HCT116 (cell line): Measurements from ENCODE around the gene FGGY. TPM values are rescaled to one million over a fixed set of nuclear protein-coding genes. Genes with fewer than 3 reads are reported as not detected.

Experiments
- ATAC-seq: fragments of 200-7000 bp; cut with Tn5 transposase; 2 replicates; pipeline ENCODE4 v1.9.1; 2020; ENCODE audit warnings: mild to moderate bottlenecking, moderate library complexity
- BruUV-seq: library from RNA; stranded (reverse); fragments of 400-500 nt; replicated peaks from 2 replicates; lab custom pipeline; 2021; lab: Mats Ljungman, UMichigan
- CTCF ChIA-PET: fragments of 300-600 bp; sonication (Branson Sonifier 250); formaldehyde crosslinking; loops from one replicate; lab custom pipeline; 2021; ENCODE audit warnings: antibody characterized with exemption; lab: Charles Lee
- POLR2A ChIA-PET: fragments of 300-600, 350-600 bp; sonication (Branson Sonifier 250); formaldehyde crosslinking; loops from one replicate; lab custom pipeline; 2021; ENCODE audit warnings: antibody characterized with exemption; lab: Charles Lee
- RAD21 ChIA-PET, 2 experiments: fragments of 300-600 bp; sonication (Branson Sonifier 250); formaldehyde crosslinking; loops; one replicate each; lab custom pipeline; 2023; ENCODE audit warnings: low total read pairs in 2 of 2; ENCODE audit not compliant: uncharacterized antibody in 2 of 2, unreplicated experiment in 2 of 2, low non-redundant PET in 1 of 2; lab: Charles Lee
- DNase-seq: peaks from one replicate; pipeline ENCODE4 v3.0.0-alpha.2; 2010; ENCODE audit warnings: low read depth, low spot score
- H2AFZ ChIP-seq: fragments of 200-600 bp; shearing (Covaris generic), sonication (generic); 2 replicates; pipeline ENCODE4 v1.6.1; 2017; ENCODE audit warnings: low read depth, mixed run types, mixed read lengths, antibody characterized with exemption, low read length; ENCODE audit not compliant: poor library complexity, severe bottlenecking
- H3K27ac ChIP-seq: 2 replicates; pipeline ENCODE4 v1.5.1; 2012; ENCODE audit warnings: low read depth, low read length
- H3K27me3 ChIP-seq: fragments of 200-600 bp; sonication (generic); 2 replicates; pipeline ENCODE4 v1.6.1; 2016; ENCODE audit warnings: mixed run types, low read length, mixed read lengths; ENCODE audit not compliant: insufficient read depth
- H3K36me3 ChIP-seq, 2 experiments: fragments of 200-500 bp in 1 of 2; fragments of 200-600 bp in 1 of 2; sonication (Bioruptor generic) in 1 of 2; sonication (generic) in 1 of 2; 2 replicates each; pipeline versions ENCODE4 v1.5.1 to v1.6.1; 2014 to 2016; ENCODE audit warnings: low read length in 2 of 2, inconsistent platforms in 1 of 2, mixed read lengths in 1 of 2, mixed run types in 1 of 2; ENCODE audit not compliant: insufficient read depth in 2 of 2, control insufficient read depth in 1 of 2
- H3K4me1 ChIP-seq, 2 experiments: fragments of 200-600 bp in 1 of 2; sonication (generic) in 1 of 2; 2 replicates each; pipeline versions ENCODE4 v1.5.1 to v1.6.1; 2012 to 2017; ENCODE audit warnings: low read length in 2 of 2, inconsistent platforms in 1 of 2, mild to moderate bottlenecking in 1 of 2, mixed read lengths in 1 of 2, mixed run types in 1 of 2, moderate library complexity in 1 of 2; ENCODE audit not compliant: insufficient read depth in 2 of 2, control insufficient read depth in 1 of 2
- H3K4me2 ChIP-seq: fragments of 200-600 bp; sonication (generic); 2 replicates; pipeline ENCODE4 v1.6.1; 2017; ENCODE audit warnings: mixed run types, low read length, mixed read lengths
- H3K4me3 ChIP-seq, 2 experiments: fragments of 200-600 bp in 1 of 2; sonication (generic) in 1 of 2; replicated peaks in 1 of 2; 2 replicates each; pipeline ENCODE4 v1.5.1; 2011 to 2016; ENCODE audit warnings: low read length in 2 of 2, control low read depth in 1 of 2, low read depth in 1 of 2, mild to moderate bottlenecking in 1 of 2, mixed read lengths in 1 of 2, mixed run types in 1 of 2
- H3K79me2 ChIP-seq: fragments of 200-600 bp; sonication (generic); 2 replicates; pipeline ENCODE4 v1.6.1; 2017; ENCODE audit warnings: mild to moderate bottlenecking, mixed run types, low read length, moderate library complexity, mixed read lengths; ENCODE audit not compliant: insufficient read depth
- H3K9ac ChIP-seq: fragments of 200-600 bp; sonication (generic); 2 replicates; pipeline ENCODE4 v1.6.1; 2016; ENCODE audit warnings: low read length, mixed read lengths
- H3K9me2 ChIP-seq: fragments of 200-600 bp; sonication (generic), shearing (Covaris generic); 2 replicates; pipeline ENCODE4 v1.6.1; 2017; ENCODE audit warnings: mixed run types, mild to moderate bottlenecking, moderate library complexity; ENCODE audit not compliant: insufficient read depth
- H3K9me3 ChIP-seq, 2 experiments: fragments of 200-500 bp in 1 of 2; fragments of 200-600 bp in 1 of 2; sonication (Bioruptor generic) in 1 of 2; sonication (generic) in 1 of 2; 2 replicates each; pipeline ENCODE4 v1.6.1; 2014 to 2017; ENCODE audit warnings: low read length in 2 of 2, mixed read lengths in 2 of 2, inconsistent platforms in 1 of 2, low read depth in 1 of 2, mild to moderate bottlenecking in 1 of 2, mixed run types in 1 of 2, moderate library complexity in 1 of 2; ENCODE audit not compliant: control insufficient read depth in 1 of 2, insufficient read depth in 1 of 2
- H4K20me1 ChIP-seq: fragments of 200-600 bp; sonication (generic), shearing (Covaris generic); 2 replicates; pipeline ENCODE4 v1.6.1; 2017; ENCODE audit warnings: mixed run types, mild to moderate bottlenecking, moderate library complexity; ENCODE audit not compliant: insufficient read depth
- CEBPB ChIP-seq: IDR thresholded peaks from 2 replicates; pipeline ENCODE4 v1.6.1; 2012; ENCODE audit warnings: low read depth
- EGR1 ChIP-seq: IDR thresholded peaks from 2 replicates; pipeline ENCODE4 v1.6.1; 2012; ENCODE audit warnings: low read depth
- JUND ChIP-seq: IDR thresholded peaks from 2 replicates; pipeline ENCODE4 v1.6.1; 2012
- POLR2AphosphoS5 ChIP-seq: IDR thresholded peaks from 2 replicates; pipeline ENCODE4 v1.6.1; 2011; ENCODE audit warnings: mild to moderate bottlenecking, low read depth, low read length, moderate library complexity
- YY1 ChIP-seq: IDR thresholded peaks from 2 replicates; pipeline ENCODE4 v1.6.1; 2011; ENCODE audit warnings: low read length, low read depth, moderate library complexity, mild to moderate bottlenecking; ENCODE audit not compliant: insufficient replicate concordance; ENCODE audit errors: extremely low read depth
- intact Hi-C: fragments of 100-400 bp; cut with micrococcal nuclease; formaldehyde crosslinking; loops from 2 replicates; pipeline ENCODE4 v1.10.0; 2022
- total RNA-seq: library from RNA; stranded (reverse); gene quantifications from one replicate; pipeline ENCODE4 v1.2.1, GENCODE V29; 2021; ENCODE audit not compliant: unreplicated experiment
- TF ChIP-seq, protein P1 (sequence below): IDR thresholded peaks from 2 replicates; pipeline ENCODE4 v1.6.1; 2011; ENCODE audit warnings: mild to moderate bottlenecking, low read length, moderate library complexity; ENCODE audit not compliant: insufficient replicate concordance; ENCODE audit errors: extremely low read depth
- TF ChIP-seq, protein P2 (sequence below), 3 experiments: fragments of 200-600 bp in 1 of 3; sonication (generic) in 1 of 3; IDR thresholded peaks in 2 of 3; conservative IDR thresholded peaks in 1 of 3; 2 replicates each; pipeline ENCODE4 v1.5.1; 2012 to 2017; ENCODE audit warnings: low read depth in 2 of 3, low read length in 2 of 3, antibody characterized with exemption in 1 of 3, borderline replicate concordance in 1 of 3, control low read depth in 1 of 3, mild to moderate bottlenecking in 1 of 3, mixed read lengths in 1 of 3, mixed run types in 1 of 3, moderate library complexity in 1 of 3; ENCODE audit not compliant: insufficient read depth in 1 of 3
- TF ChIP-seq, protein P3 (sequence below): IDR thresholded peaks from 2 replicates; pipeline ENCODE4 v1.6.1; 2012

Gene FGGY
- total RNA-seq, 1 experiment from 2014 or later = 10.6 TPM

DNA sequence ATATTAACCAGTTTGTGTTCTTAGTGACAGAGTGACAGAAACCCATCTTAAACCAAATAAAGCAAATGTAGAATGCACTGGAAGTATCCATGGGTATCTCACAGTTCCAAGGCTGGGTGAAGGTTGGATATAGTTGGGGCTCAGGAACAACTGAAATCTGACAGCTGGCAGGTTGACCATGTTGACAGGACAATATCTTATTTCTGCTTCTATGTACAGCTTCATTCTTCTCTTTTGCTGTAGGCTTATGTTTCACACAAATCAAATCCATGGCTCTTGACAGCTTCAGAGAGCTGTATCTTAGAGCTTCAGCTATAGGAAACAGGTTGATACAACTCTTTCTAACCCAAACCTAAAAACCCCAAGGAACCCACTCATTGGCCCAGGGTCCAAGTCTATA lies 34.3 kb upstream of the FGGY start:
- no peak overlapping the region for H3K9ac ChIP-seq
- no peaks in the 10 kb centered on the region for H3K79me2 ChIP-seq
- no peaks in the 10 kb centered on the region for H3K36me3 ChIP-seq
- CTCF ChIA-PET = no interaction called here
- H2AFZ ChIP-seq = no peak overlapping the region
- H3K9me2 ChIP-seq = no peaks in the 10 kb centered on the region
- H4K20me1 ChIP-seq = no peaks in the 10 kb centered on the region
- no peaks in the 10 kb centered on the region for H3K9me3 ChIP-seq
- H3K27me3 ChIP-seq = no peaks in the 10 kb centered on the region
- no peaks in the 10 kb centered on the region for H3K4me1 ChIP-seq
- POLR2A ChIA-PET = no interaction called here
- BruUV-seq = no TSS peak
- ATAC-seq (no peak), DNase-seq (no peak)
- TF ChIP-seq, protein P1, sequence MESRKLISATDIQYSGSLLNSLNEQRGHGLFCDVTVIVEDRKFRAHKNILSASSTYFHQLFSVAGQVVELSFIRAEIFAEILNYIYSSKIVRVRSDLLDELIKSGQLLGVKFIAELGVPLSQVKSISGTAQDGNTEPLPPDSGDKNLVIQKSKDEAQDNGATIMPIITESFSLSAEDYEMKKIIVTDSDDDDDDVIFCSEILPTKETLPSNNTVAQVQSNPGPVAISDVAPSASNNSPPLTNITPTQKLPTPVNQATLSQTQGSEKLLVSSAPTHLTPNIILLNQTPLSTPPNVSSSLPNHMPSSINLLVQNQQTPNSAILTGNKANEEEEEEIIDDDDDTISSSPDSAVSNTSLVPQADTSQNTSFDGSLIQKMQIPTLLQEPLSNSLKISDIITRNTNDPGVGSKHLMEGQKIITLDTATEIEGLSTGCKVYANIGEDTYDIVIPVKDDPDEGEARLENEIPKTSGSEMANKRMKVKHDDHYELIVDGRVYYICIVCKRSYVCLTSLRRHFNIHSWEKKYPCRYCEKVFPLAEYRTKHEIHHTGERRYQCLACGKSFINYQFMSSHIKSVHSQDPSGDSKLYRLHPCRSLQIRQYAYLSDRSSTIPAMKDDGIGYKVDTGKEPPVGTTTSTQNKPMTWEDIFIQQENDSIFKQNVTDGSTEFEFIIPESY = no peak
- no peak for TF ChIP-seq YY1
- no peak overlapping the region for H3K4me3 ChIP-seq
- no peak overlapping the region for H3K27ac ChIP-seq
- RAD21 ChIA-PET = no interaction called here
- H3K4me2 ChIP-seq = no peak overlapping the region
- intact Hi-C loops = no loop called here

DNA sequence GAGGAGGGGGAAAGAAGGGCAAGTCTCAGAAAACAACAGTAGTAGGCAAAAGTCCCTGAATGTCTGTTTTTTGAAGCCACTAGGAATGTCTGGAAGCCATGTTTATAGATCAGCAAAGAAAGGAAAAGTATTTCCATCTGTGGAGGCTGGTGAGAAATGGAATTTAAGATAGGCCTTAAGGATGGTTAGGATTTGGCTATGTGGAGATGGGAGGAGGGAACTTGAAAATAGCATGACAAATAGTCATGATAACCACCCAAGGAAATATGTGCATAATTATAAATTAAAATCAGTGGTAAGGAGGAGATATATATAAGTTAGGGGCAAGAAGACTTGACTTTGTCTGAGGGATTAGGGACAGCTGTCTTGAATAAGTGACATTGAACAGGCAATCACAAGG lies 33.8 kb upstream of the FGGY start:
- H3K9ac ChIP-seq = no peak overlapping the region
- no peaks in the 10 kb centered on the region for H4K20me1 ChIP-seq
- ATAC-seq = no peak
- ChIA-PET RAD21 (no interaction called here), CTCF (no interaction called here), POLR2A (no interaction called here)
- no peaks in the 10 kb centered on the region for H3K9me3 ChIP-seq
- H3K9me2 ChIP-seq = no peaks in the 10 kb centered on the region
- H3K4me3 ChIP-seq = no peak overlapping the region
- H3K4me1 ChIP-seq = no peaks in the 10 kb centered on the region
- intact Hi-C loops = no loop called here
- H3K27ac ChIP-seq = no peak overlapping the region
- H2AFZ ChIP-seq = no peak overlapping the region
- no TSS peak for BruUV-seq
- no peaks in the 10 kb centered on the region for H3K36me3 ChIP-seq
- no peaks in the 10 kb centered on the region for H3K27me3 ChIP-seq
- DNase-seq = no peak
- TF ChIP-seq JUND = no peak
- TF ChIP-seq, protein P2, sequence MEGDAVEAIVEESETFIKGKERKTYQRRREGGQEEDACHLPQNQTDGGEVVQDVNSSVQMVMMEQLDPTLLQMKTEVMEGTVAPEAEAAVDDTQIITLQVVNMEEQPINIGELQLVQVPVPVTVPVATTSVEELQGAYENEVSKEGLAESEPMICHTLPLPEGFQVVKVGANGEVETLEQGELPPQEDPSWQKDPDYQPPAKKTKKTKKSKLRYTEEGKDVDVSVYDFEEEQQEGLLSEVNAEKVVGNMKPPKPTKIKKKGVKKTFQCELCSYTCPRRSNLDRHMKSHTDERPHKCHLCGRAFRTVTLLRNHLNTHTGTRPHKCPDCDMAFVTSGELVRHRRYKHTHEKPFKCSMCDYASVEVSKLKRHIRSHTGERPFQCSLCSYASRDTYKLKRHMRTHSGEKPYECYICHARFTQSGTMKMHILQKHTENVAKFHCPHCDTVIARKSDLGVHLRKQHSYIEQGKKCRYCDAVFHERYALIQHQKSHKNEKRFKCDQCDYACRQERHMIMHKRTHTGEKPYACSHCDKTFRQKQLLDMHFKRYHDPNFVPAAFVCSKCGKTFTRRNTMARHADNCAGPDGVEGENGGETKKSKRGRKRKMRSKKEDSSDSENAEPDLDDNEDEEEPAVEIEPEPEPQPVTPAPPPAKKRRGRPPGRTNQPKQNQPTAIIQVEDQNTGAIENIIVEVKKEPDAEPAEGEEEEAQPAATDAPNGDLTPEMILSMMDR (IDR thresholded peaks at IDR 0.05 in 2 of 3, conservative IDR thresholded peaks at IDR 0.05 in 1 of 3; ENCODE audit: borderline replicate concordance in 1 of 3, insufficient read depth in 1 of 3, low read depth in 2 of 3, low read length in 2 of 3) = no peak
- TF ChIP-seq, protein P3, sequence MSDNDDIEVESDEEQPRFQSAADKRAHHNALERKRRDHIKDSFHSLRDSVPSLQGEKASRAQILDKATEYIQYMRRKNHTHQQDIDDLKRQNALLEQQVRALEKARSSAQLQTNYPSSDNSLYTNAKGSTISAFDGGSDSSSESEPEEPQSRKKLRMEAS = no peak
- no peak for TF ChIP-seq YY1
- TF ChIP-seq POLR2AphosphoS5 = no peak
- no peak for TF ChIP-seq CEBPB
- no peak for TF ChIP-seq EGR1
- H3K4me2 ChIP-seq = no peak overlapping the region
- no peaks in the 10 kb centered on the region for H3K79me2 ChIP-seq
